OCI-LY3 (cell line): ENCODE measurements around the gene RRP1.

Experiments
- CTCF ChIP-seq: fragments of 200-600, 300-600 bp; sonication (generic); IDR thresholded peaks from 2 replicates; pipeline ENCODE4 v1.5.1; 2014; ENCODE audit warnings: antibody characterized with exemption, low read length, low read depth
- EZH2phosphoT487 ChIP-seq: fragments of 200-600 bp; shearing (Covaris generic); IDR thresholded peaks from 2 replicates; pipeline ENCODE4 v1.6.1; 2018; ENCODE audit warnings: antibody characterized with exemption, mixed run types, low read depth

- TF ChIP-seq EZH2phosphoT487 (no peak), CTCF (no peak)
These were observed 31.1 kb downstream of the RRP1 start for GRCh38 chr21:43820466-43820865.
